Stimulated activated naive CD8-positive, alpha-beta T cell treated with anti-CD3 and anti-CD28 coated beads, Interleukin-15, Interleukin-2, amounts not matched to agents 100 U/mL and 50 U/mL, for 24 hours (primary cell): ENCODE measurements around the gene ZDHHC14.
"Not testable (repeated sequence)": the region's sequence is repeated elsewhere in the genome, so short reads cannot be mapped to it uniquely, and the experiment has no call there.

Experiments used
- ATAC-seq: fragments of 150-1000 bp; cut with Tn5 transposase; one replicate; pipeline ENCODE4 v1.10.0; 2021
- DNase-seq: peaks from one replicate; pipeline ENCODE4 v3.0.0; 2021

The ZDHHC14 gene

GRCh38 chr6:157574851-157575424 is 193.9 kb downstream of the ZDHHC14 start:
- DNase-seq (no peak), ATAC-seq (no peak)

- ATAC-seq (no peak), DNase-seq (no peak)
Observed at GRCh38 chr6:157575436-157576145, 194.6 kb downstream of the ZDHHC14 start.

GRCh38 chr6:157576991-157577390 is 196.0 kb downstream of the ZDHHC14 start:
- not testable (repeated sequence) for DNase-seq, ATAC-seq

- not testable (repeated sequence) for DNase-seq, ATAC-seq
Observed at GRCh38 chr6:157578527-157578926, 197.5 kb downstream of the ZDHHC14 start.

GRCh38 chr6:157579467-157580031 is 198.6 kb downstream of the ZDHHC14 start:
- no peak for DNase-seq
- no peak for ATAC-seq

GRCh38 chr6:157584036-157584435 is 203.0 kb downstream of the ZDHHC14 start:
- DNase-seq (no peak), ATAC-seq (no peak)

- DNase-seq = no peak
- ATAC-seq = no peak
Observed at GRCh38 chr6:157585274-157586087, 204.5 kb downstream of the ZDHHC14 start.

- ATAC-seq (no peak), DNase-seq (no peak)
Observed at GRCh38 chr6:157586088-157586414, 205.1 kb downstream of the ZDHHC14 start.

- DNase-seq = no peak
Observed at GRCh38 chr6:157586476-157587126, 205.6 kb downstream of the ZDHHC14 start.

GRCh38 chr6:157587127-157587926 is 206.3 kb downstream of the ZDHHC14 start:
- no peak for DNase-seq
- no peak for ATAC-seq

More at GRCh38 chr6:157586476-157587126, 205.6 kb downstream of the ZDHHC14 start:
- no peak for ATAC-seq

- ATAC-seq, DNase-seq: not testable (repeated sequence)
Observed at GRCh38 chr6:157590654-157591053, 209.7 kb downstream of the ZDHHC14 start.

- DNase-seq = no peak
Observed at GRCh38 chr6:157592541-157592940, 211.6 kb downstream of the ZDHHC14 start.

GRCh38 chr6:157592980-157593379 is 212.0 kb downstream of the ZDHHC14 start:
- DNase-seq = no peak
- ATAC-seq = no peak

More at GRCh38 chr6:157592541-157592940, 211.6 kb downstream of the ZDHHC14 start:
- no peak for ATAC-seq

- DNase-seq (no peak), ATAC-seq (no peak)
Observed at GRCh38 chr6:157593596-157593995, 212.6 kb downstream of the ZDHHC14 start.

GRCh38 chr6:157594292-157594691 is 213.3 kb downstream of the ZDHHC14 start:
- DNase-seq (no peak), ATAC-seq (no peak)

- DNase-seq = no peak
- ATAC-seq = no peak
Observed at GRCh38 chr6:157595768-157596167, 214.8 kb downstream of the ZDHHC14 start.

GRCh38 chr6:157596461-157596860 is 215.5 kb downstream of the ZDHHC14 start:
- ATAC-seq = no peak

GRCh38 chr6:157596886-157597285 is 215.9 kb downstream of the ZDHHC14 start:
- no peak for ATAC-seq

More at GRCh38 chr6:157596461-157596860, 215.5 kb downstream of the ZDHHC14 start:
- DNase-seq = no peak

GRCh38 chr6:157597461-157598312 is 216.7 kb downstream of the ZDHHC14 start:
- ATAC-seq (no peak), DNase-seq (peak; percentile 51)

More at GRCh38 chr6:157596886-157597285, 215.9 kb downstream of the ZDHHC14 start:
- DNase-seq = no peak

- DNase-seq (no peak), ATAC-seq (no peak)
Observed at GRCh38 chr6:157599191-157599590, 218.2 kb downstream of the ZDHHC14 start.
